ENCODE measurements around the gene PREPL. TPM values are rescaled to one million over a fixed set of nuclear protein-coding genes. Genes with fewer than 3 reads are reported as not detected.

The PREPL gene
- total and polyA plus RNA-seq, 2 experiments from 2014 or later = 16.5 to 49.0 TPM

DNA sequence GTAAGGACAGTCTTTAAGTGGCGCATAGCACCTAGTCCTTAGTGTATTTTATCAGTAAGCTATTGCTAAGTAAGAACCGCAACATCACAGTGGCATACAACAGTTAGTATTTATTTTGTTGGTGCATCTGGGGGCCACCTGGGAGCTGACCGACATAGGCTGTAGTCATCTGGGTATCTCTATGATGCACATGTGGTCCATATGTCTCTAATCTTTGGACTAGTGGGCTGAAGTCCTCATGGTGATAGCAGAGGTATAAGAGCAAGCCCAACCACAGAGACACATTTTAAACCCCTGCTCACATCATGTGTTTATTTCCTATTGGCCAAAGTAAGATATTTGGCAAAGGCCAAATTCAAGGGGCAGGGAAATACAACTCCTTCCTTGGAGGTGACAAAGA lies 3.3 kb upstream of the PREPL start (continued):
- TF ChIP-seq JUNB (IDR thresholded peaks at IDR 0.05; ENCODE audit: unreplicated experiment) (no peak), ZNF331 (CRISPR knock-in tag; IDR thresholded peaks at IDR 0.05; ENCODE audit: low read depth) (no peak), ZNF114 (CRISPR knock-in tag; IDR thresholded peaks at IDR 0.05) (no peak), POLR2AphosphoS5 (IDR thresholded peaks at IDR 0.05; ENCODE audit: low read depth) (no peak)

DNA sequence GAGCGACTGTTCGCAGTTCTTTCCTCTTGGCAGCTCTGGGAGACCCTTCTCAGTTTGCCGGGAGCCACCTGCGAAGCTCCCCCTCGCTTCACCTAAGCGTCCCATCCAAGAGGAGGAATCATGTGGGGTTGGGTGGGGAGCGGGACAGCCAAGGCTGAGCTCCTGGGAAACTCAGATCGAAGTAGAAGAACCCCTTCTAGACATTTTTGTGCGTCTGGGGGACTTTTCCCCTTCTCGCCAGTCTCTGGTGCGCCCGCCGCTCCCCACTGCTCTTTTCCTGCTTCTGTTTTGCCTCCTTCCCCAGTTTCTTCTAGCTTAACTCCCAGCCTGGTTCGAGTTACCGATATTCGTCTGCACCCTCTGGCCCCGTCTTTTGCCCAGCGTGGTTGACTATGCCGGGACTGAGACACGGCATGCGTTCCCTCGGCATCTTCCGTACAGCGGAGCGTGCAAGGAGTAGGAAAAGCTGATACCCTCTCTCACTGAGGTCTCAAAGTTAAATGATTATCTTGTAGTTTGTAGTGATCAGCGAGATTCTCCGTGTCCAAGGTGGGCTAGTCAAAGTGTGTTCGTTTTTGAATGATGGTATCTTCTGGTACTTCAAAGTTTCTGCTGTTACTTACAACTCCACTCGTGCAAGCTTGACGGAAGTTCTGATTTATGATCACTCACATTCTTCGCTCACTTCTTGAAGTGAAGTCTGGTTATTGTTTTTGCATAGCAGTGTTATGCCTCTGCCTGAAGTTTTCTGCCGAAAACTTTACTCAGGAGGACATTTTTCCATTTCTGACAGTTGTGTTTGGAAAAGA lies 1.1 kb upstream of the PREPL start:
- peaks cover 6% of the 10 kb centered on the region for H3K27me3 Mint-ChIP-seq (ENCODE audit: insufficient read depth, low read depth, poor library complexity)
- no peak for TF ChIP-seq EZH2phosphoT487 (IDR thresholded peaks at IDR 0.05; ENCODE audit: unreplicated experiment)
- no peak for TF ChIP-seq ZNF331 (CRISPR knock-in tag; IDR thresholded peaks at IDR 0.05; ENCODE audit: low read depth)
- TF ChIP-seq, protein P1, sequence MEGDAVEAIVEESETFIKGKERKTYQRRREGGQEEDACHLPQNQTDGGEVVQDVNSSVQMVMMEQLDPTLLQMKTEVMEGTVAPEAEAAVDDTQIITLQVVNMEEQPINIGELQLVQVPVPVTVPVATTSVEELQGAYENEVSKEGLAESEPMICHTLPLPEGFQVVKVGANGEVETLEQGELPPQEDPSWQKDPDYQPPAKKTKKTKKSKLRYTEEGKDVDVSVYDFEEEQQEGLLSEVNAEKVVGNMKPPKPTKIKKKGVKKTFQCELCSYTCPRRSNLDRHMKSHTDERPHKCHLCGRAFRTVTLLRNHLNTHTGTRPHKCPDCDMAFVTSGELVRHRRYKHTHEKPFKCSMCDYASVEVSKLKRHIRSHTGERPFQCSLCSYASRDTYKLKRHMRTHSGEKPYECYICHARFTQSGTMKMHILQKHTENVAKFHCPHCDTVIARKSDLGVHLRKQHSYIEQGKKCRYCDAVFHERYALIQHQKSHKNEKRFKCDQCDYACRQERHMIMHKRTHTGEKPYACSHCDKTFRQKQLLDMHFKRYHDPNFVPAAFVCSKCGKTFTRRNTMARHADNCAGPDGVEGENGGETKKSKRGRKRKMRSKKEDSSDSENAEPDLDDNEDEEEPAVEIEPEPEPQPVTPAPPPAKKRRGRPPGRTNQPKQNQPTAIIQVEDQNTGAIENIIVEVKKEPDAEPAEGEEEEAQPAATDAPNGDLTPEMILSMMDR (conservative IDR thresholded peaks at IDR 0.05; ENCODE audit: low read depth in 2 of 2) = no peak
- no peak for TF ChIP-seq STAT1 (IDR thresholded peaks at IDR 0.05; ENCODE audit: unreplicated experiment)
- TF ChIP-seq, protein P2, sequence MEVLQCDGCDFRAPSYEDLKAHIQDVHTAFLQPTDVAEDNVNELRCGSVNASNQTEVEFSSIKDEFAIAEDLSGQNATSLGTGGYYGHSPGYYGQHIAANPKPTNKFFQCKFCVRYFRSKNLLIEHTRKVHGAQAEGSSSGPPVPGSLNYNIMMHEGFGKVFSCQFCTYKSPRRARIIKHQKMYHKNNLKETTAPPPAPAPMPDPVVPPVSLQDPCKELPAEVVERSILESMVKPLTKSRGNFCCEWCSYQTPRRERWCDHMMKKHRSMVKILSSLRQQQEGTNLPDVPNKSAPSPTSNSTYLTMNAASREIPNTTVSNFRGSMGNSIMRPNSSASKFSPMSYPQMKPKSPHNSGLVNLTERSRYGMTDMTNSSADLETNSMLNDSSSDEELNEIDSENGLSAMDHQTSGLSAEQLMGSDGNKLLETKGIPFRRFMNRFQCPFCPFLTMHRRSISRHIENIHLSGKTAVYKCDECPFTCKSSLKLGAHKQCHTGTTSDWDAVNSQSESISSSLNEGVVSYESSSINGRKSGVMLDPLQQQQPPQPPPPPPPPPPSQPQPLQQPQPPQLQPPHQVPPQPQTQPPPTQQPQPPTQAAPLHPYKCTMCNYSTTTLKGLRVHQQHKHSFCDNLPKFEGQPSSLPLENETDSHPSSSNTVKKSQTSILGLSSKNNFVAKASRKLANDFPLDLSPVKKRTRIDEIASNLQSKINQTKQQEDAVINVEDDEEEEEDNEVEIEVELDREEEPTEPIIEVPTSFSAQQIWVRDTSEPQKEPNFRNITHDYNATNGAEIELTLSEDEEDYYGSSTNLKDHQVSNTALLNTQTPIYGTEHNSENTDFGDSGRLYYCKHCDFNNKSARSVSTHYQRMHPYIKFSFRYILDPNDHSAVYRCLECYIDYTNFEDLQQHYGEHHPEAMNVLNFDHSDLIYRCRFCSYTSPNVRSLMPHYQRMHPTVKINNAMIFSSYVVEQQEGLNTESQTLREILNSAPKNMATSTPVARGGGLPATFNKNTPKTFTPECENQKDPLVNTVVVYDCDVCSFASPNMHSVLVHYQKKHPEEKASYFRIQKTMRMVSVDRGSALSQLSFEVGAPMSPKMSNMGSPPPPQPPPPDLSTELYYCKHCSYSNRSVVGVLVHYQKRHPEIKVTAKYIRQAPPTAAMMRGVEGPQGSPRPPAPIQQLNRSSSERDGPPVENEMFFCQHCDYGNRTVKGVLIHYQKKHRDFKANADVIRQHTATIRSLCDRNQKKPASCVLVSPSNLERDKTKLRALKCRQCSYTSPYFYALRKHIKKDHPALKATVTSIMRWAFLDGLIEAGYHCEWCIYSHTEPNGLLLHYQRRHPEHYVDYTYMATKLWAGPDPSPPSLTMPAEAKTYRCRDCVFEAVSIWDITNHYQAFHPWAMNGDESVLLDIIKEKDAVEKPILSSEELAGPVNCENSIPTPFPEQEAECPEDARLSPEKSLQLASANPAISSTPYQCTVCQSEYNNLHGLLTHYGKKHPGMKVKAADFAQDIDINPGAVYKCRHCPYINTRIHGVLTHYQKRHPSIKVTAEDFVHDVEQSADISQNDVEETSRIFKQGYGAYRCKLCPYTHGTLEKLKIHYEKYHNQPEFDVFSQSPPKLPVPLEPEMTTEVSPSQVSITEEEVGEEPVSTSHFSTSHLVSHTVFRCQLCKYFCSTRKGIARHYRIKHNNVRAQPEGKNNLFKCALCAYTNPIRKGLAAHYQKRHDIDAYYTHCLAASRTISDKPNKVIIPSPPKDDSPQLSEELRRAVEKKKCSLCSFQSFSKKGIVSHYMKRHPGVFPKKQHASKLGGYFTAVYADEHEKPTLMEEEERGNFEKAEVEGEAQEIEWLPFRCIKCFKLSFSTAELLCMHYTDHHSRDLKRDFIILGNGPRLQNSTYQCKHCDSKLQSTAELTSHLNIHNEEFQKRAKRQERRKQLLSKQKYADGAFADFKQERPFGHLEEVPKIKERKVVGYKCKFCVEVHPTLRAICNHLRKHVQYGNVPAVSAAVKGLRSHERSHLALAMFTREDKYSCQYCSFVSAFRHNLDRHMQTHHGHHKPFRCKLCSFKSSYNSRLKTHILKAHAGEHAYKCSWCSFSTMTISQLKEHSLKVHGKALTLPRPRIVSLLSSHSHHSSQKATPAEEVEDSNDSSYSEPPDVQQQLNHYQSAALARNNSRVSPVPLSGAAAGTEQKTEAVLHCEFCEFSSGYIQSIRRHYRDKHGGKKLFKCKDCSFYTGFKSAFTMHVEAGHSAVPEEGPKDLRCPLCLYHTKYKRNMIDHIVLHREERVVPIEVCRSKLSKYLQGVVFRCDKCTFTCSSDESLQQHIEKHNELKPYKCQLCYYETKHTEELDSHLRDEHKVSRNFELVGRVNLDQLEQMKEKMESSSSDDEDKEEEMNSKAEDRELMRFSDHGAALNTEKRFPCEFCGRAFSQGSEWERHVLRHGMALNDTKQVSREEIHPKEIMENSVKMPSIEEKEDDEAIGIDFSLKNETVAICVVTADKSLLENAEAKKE (CRISPR knock-in tag; IDR thresholded peaks at IDR 0.05) = no peak
- TF ChIP-seq, protein P3, sequence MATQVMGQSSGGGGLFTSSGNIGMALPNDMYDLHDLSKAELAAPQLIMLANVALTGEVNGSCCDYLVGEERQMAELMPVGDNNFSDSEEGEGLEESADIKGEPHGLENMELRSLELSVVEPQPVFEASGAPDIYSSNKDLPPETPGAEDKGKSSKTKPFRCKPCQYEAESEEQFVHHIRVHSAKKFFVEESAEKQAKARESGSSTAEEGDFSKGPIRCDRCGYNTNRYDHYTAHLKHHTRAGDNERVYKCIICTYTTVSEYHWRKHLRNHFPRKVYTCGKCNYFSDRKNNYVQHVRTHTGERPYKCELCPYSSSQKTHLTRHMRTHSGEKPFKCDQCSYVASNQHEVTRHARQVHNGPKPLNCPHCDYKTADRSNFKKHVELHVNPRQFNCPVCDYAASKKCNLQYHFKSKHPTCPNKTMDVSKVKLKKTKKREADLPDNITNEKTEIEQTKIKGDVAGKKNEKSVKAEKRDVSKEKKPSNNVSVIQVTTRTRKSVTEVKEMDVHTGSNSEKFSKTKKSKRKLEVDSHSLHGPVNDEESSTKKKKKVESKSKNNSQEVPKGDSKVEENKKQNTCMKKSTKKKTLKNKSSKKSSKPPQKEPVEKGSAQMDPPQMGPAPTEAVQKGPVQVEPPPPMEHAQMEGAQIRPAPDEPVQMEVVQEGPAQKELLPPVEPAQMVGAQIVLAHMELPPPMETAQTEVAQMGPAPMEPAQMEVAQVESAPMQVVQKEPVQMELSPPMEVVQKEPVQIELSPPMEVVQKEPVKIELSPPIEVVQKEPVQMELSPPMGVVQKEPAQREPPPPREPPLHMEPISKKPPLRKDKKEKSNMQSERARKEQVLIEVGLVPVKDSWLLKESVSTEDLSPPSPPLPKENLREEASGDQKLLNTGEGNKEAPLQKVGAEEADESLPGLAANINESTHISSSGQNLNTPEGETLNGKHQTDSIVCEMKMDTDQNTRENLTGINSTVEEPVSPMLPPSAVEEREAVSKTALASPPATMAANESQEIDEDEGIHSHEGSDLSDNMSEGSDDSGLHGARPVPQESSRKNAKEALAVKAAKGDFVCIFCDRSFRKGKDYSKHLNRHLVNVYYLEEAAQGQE (IDR thresholded peaks at IDR 0.05; ENCODE audit: unreplicated experiment) = no peak
- no peak for TF ChIP-seq ZNF114 (CRISPR knock-in tag; IDR thresholded peaks at IDR 0.05)
- TF ChIP-seq, protein P4, sequence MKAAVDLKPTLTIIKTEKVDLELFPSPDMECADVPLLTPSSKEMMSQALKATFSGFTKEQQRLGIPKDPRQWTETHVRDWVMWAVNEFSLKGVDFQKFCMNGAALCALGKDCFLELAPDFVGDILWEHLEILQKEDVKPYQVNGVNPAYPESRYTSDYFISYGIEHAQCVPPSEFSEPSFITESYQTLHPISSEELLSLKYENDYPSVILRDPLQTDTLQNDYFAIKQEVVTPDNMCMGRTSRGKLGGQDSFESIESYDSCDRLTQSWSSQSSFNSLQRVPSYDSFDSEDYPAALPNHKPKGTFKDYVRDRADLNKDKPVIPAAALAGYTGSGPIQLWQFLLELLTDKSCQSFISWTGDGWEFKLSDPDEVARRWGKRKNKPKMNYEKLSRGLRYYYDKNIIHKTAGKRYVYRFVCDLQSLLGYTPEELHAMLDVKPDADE (IDR thresholded peaks at IDR 0.05) = no peak
- TF ChIP-seq EZH2 (IDR thresholded peaks at IDR 0.05; ENCODE audit: low read depth, unreplicated experiment) = no peak

More for the DNA sequence above, 1.1 kb upstream of the PREPL start:
- peaks cover 3% of the 10 kb centered on the region; the same call in 1 of the 3 replicates for H3K9me3 Mint-ChIP-seq
- H3K36me3 ChIP-seq (ENCODE audit: insufficient read depth) = no peaks in the 10 kb centered on the region
- peak overlapping the region; percentile 75 for H2AFZ ChIP-seq
- peak overlapping the region; percentile 82 for H3K27ac Mint-ChIP-seq
- peak overlapping the region; percentile 85 for H3K4me2 ChIP-seq
- H3K4me3 Mint-ChIP-seq = peak overlapping the region; percentile 98
- peaks cover 5% of the 10 kb centered on the region; the same call in 1 of the 2 replicates for H3F3A ChIP-seq (replicated peaks; ENCODE audit: low read depth)
- no peaks in the 10 kb centered on the region; the same call in 2 of the 3 replicates for H3K36me3 Mint-ChIP-seq (ENCODE audit: low read depth)
- H3K27ac ChIP-seq (ENCODE audit: low read depth) = peak overlapping the region; percentile 68
- H3K4me1 Mint-ChIP-seq = peaks cover 18% of the 10 kb centered on the region
- peak; percentile 26 for ATAC-seq
- peak overlapping the region; percentile 87 for H3K4me3 ChIP-seq
- H3K9me2 ChIP-seq (ENCODE audit: insufficient read depth) = no peaks in the 10 kb centered on the region
- no peaks in the 10 kb centered on the region for H4K20me1 ChIP-seq (replicated peaks; ENCODE audit: insufficient read depth)
- no peaks in the 10 kb centered on the region for H3K27me3 ChIP-seq (ENCODE audit: insufficient read depth)
- peaks cover 8% of the 10 kb centered on the region; the same call in 1 of the 2 replicates for H3K4me1 ChIP-seq (ENCODE audit: insufficient read depth)
- peaks cover 61% of the 10 kb centered on the region for H3K79me2 ChIP-seq (replicated peaks; ENCODE audit: insufficient read depth)
- DNase-seq (ENCODE audit: low spot score) = peak; percentile 77
